ENCODE results near the gene EEFSEC. TPM values are rescaled to one million over a fixed set of nuclear protein-coding genes. Genes with fewer than 3 reads are reported as not detected.

The EEFSEC gene
- total RNA-seq, 1 experiment from 2014 or later, result 14.6 TPM

- in situ Hi-C loops (cut with HindIII; ENCODE audit: low sequenced_read_pairs), result no loop called here
- DNase-seq (ENCODE audit: low spot score), result no peak
Observed at GRCh38 chr3:128336337-128337156, 183.3 kb downstream of the EEFSEC start.

DNA sequence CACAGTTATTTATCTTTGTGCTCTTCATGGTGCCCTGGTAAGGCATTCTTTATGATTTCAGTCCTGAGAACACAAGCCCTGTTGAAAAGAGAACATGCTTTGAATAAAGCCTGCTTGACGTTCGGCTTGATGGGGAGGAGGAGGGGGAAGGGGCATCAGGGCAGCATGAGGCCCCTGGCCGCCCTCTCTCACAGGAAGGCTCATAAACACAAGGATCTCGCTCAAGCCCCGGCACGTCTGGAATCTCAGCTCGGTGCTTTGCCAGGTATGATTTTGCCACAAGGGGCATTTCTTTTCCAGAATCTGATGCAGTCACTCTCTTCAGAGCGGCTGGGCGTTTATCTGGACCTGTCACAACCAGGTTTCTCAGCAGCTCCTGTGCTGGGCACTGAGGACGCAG is 184.0 kb downstream of the EEFSEC start:
- DNase-seq (ENCODE audit: low spot score), result no peak
- in situ Hi-C loops (cut with HindIII; ENCODE audit: low sequenced_read_pairs), result no loop called here

GRCh38 chr3:128338536-128339330 is 185.5 kb downstream of the EEFSEC start:
- no peak for DNase-seq (ENCODE audit: low spot score)
- in situ Hi-C loops (cut with HindIII; ENCODE audit: low sequenced_read_pairs), result no loop called here

GRCh38 chr3:128339491-128340012 is 186.3 kb downstream of the EEFSEC start:
- in situ Hi-C loops (cut with HindIII; ENCODE audit: low sequenced_read_pairs), result no loop called here
- no peak for DNase-seq (ENCODE audit: low spot score)

DNA sequence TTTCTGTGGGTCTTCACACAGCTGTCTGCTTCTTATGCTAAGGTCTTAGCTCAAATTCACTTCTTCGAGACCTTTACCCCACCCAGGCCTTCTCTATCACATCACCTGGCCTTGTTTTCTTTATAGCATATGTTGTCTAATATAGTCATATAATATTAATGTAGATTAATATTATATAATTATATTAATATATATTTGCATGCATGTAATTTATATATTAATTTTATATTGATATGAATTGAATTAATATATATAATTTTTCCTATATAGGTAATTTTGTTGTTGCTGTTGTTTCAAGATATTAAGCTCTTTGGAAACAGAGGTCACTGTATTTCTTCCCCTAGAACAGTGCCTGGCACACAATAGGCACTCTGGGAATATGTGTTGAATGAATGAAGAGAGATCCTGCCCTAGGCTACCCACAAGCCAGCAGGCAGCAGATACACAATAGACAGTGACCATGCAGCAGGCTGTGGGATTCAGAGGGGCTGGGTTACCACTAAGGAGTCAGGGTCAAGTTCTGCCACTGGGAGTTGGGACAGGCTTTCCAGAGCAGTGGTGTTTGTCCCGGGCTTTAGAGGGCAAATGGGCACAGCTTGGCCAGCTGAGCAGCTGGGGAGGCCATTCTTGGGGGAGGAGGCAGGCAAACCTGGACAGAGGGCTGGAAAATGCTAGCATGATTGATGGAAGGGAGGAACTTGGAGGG is 187.1 kb downstream of the EEFSEC start:
- in situ Hi-C loops (cut with HindIII; ENCODE audit: low sequenced_read_pairs), result no loop called here

GRCh38 chr3:128340904-128341555 is 187.7 kb downstream of the EEFSEC start:
- in situ Hi-C loops (cut with HindIII; ENCODE audit: low sequenced_read_pairs), result no loop called here
- DNase-seq (ENCODE audit: low spot score), result no peak

More for the DNA sequence above, 187.1 kb downstream of the EEFSEC start:
- DNase-seq (ENCODE audit: low spot score), result no peak

GRCh38 chr3:128341659-128342395 is 188.5 kb downstream of the EEFSEC start:
- in situ Hi-C loops (cut with HindIII; ENCODE audit: low sequenced_read_pairs), result no loop called here
- no peak for DNase-seq (ENCODE audit: low spot score)

DNA sequence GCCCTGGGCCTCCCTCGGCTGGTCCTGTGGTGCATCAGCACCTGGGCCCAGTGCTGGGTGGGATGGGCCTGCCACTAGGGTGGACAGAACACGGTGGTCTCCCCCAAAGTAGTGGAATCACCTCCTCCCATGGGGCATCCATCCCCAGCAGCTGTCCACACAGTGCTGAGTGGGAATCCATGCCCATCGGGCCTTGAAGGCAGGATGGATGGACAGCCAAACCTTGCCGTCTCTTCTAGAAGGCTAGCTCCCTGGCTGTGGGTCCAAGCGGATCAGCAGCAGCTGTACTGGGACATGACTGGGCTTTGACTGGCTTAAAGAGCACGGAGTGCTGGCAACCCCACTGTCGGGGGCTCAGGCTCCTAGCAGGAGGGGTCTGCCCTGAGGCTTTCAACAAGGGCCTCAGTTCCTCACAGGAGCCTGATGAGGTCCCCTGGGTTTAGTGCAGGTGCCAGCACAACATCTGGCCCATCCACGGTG is 189.5 kb downstream of the EEFSEC start:
- in situ Hi-C loops (cut with HindIII; ENCODE audit: low sequenced_read_pairs), result no loop called here

GRCh38 chr3:128343287-128344051 is 190.2 kb downstream of the EEFSEC start:
- no peak for DNase-seq (ENCODE audit: low spot score)

More for the DNA sequence above, 189.5 kb downstream of the EEFSEC start:
- DNase-seq (ENCODE audit: low spot score), result no peak

GRCh38 chr3:128344052-128344735 is 190.9 kb downstream of the EEFSEC start:
- no peak for DNase-seq (ENCODE audit: low spot score)
- in situ Hi-C loops (cut with HindIII; ENCODE audit: low sequenced_read_pairs), result no loop called here

More at GRCh38 chr3:128343287-128344051, 190.2 kb downstream of the EEFSEC start:
- in situ Hi-C loops (cut with HindIII; ENCODE audit: low sequenced_read_pairs), result no loop called here

DNA sequence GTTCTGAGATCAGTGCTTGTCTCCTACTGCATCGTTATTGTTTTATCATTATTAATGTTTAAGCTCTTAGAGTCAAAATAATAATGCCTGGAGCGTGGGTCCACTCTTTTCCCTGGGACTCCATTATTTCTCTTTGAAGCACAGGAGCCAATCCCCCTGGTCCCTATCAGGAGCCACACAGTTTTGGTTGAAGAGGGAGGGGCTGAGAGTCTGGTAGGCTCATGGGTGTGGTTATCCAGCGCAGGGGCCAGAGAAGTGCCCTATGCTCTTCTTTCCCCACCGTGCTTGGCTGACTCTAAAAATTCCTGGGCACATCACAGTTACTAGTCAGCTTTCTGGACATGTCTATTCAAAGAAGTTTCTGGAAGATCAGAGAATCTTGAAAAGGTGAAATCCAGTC is 191.9 kb downstream of the EEFSEC start:
- DNase-seq (ENCODE audit: low spot score), result no peak
- in situ Hi-C loops (cut with HindIII; ENCODE audit: low sequenced_read_pairs), result no loop called here

DNA sequence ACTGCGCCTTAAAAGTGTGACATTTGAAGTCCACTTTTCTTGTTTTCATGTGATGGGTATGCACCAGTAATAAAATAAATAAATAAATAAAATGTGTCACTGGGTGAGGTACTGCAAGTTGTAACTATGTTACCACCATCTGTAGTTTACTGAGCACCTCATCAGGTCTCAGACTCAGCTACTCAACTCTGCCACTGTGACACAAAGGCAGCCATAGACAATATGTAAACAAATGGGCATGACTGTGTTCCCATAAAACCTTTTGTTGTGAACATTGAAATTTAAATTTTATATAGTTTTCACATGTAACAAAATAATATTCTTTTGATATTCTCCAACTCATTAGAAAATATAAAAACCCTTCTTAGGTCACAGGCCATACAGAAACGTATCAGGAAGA is 193.3 kb downstream of the EEFSEC start:
- in situ Hi-C loops (cut with HindIII; ENCODE audit: low sequenced_read_pairs), result no loop called here
- DNase-seq (ENCODE audit: low spot score), result no peak

DNA sequence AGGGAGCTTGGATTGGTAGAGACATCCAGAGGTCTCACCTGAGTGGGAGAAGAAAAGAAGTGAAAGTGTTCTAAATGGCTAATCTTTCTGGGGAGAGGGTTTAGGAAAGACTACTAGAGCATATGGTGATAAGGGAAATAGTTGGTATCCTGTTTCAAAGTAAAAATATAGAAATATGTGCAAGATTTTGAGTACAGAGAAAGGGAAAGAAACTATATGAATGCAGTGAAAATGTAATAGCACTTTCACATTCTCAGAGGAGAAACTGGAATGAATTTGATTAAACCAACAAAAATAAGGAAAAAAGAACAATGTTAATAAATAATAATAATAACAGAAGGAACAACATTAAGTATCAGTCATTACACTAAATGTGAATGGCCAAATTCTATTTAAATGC is 194.0 kb downstream of the EEFSEC start:
- in situ Hi-C loops (cut with HindIII; ENCODE audit: low sequenced_read_pairs), result no loop called here

DNA sequence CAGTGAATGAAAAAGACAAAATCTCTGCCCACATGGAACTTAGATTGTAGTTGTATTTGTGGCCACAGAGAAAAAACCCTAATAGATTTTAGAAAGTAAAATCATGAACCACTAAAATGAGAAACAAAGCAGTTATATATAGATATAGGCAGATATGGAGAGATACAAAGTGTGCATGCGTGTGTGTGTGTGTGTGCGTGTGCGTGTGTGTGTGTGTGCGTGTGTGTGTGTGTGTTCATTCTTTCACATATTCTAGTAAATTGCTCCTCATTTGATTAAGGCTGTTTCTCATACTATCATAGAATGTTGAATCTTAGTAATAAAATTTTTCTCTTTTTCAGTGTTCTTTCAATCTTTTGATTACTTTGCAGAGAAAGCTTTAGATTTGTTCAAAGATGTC is 194.8 kb downstream of the EEFSEC start:
- in situ Hi-C loops (cut with HindIII; ENCODE audit: low sequenced_read_pairs), result no loop called here
- DNase-seq (ENCODE audit: low spot score), result no peak

More for the DNA sequence above, 194.0 kb downstream of the EEFSEC start:
- DNase-seq (ENCODE audit: low spot score), result no peak

- peak; percentile 51 for DNase-seq (ENCODE audit: low spot score)
- in situ Hi-C loops (cut with HindIII; ENCODE audit: low sequenced_read_pairs), result no loop called here
Observed at GRCh38 chr3:128348805-128349531, 195.7 kb downstream of the EEFSEC start.

- in situ Hi-C loops (cut with HindIII; ENCODE audit: low sequenced_read_pairs), result no loop called here
Observed at GRCh38 chr3:128349963-128350599, 196.8 kb downstream of the EEFSEC start.

More at GRCh38 chr3:128349963-128350599, 196.8 kb downstream of the EEFSEC start:
- DNase-seq (ENCODE audit: low spot score), result peak; percentile 80
